Measurements from ENCODE around the gene SNX32. TPM values are rescaled to one million over a fixed set of nuclear protein-coding genes. Genes with fewer than 3 reads are reported as not detected.

SNX32 gene
- total RNA-seq, 3 donors from 2014 or later, result 0.15 to 2.3 (median 0.48) TPM

DNA sequence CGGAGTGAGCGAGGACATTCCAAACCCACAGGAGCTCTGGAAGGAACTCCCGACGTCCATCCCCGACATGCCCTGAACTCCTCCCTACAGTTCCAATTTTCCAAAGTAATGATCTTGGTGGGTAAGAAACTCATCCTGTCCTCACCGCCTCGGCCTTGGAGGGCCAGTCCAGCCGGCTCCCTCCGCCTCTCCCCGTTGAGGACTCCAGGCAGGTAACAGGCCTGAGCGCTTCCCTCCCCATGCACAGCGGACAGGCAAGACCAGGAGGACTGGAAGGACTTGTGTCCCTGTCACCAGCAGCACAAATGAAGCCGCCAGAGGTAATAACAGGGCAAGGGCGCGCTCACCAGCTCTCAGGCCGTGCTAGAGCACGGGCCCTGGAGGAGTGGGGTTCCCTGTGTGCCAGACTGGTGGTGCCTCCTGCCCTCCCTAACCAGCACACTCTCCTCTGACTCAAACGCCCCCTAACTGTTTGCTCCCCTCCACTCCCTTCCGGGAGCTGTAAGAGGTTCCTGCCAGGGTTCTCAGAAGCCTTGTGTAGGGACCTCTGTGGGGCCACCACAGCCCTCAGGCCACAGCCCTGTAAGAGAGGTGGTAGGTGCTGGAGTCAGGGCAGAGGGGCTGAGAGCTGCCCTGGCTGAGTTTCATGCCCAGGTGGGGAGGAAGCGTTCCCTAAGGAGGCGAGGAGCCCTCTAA is 29.8 kb upstream of the SNX32 start:
- no peak overlapping the region for H3K27ac ChIP-seq
- no peaks in the 10 kb centered on the region for H3K9me3 ChIP-seq
- no peak for TF ChIP-seq POLR2AphosphoS5 (IDR thresholded peaks at IDR 0.05)
- TF ChIP-seq POLR2A (IDR thresholded peaks at IDR 0.05), result no peak
- TF ChIP-seq, protein P1, sequence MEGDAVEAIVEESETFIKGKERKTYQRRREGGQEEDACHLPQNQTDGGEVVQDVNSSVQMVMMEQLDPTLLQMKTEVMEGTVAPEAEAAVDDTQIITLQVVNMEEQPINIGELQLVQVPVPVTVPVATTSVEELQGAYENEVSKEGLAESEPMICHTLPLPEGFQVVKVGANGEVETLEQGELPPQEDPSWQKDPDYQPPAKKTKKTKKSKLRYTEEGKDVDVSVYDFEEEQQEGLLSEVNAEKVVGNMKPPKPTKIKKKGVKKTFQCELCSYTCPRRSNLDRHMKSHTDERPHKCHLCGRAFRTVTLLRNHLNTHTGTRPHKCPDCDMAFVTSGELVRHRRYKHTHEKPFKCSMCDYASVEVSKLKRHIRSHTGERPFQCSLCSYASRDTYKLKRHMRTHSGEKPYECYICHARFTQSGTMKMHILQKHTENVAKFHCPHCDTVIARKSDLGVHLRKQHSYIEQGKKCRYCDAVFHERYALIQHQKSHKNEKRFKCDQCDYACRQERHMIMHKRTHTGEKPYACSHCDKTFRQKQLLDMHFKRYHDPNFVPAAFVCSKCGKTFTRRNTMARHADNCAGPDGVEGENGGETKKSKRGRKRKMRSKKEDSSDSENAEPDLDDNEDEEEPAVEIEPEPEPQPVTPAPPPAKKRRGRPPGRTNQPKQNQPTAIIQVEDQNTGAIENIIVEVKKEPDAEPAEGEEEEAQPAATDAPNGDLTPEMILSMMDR (IDR thresholded peaks at IDR 0.05), result no peak
- DNase-seq (ENCODE audit: low spot score in 2 of 2), result no peak
- no peaks in the 10 kb centered on the region for H3K36me3 ChIP-seq
- H3K4me1 ChIP-seq, result no peaks in the 10 kb centered on the region
- intact Hi-C loops (cut with DNase I; ENCODE audit: low total_unique reads), result no loop called here
- H3K27me3 ChIP-seq, result peaks cover 0 to 30% of the 10 kb centered on the region in 2 donors
- no peak overlapping the region for H3K4me3 ChIP-seq

DNA sequence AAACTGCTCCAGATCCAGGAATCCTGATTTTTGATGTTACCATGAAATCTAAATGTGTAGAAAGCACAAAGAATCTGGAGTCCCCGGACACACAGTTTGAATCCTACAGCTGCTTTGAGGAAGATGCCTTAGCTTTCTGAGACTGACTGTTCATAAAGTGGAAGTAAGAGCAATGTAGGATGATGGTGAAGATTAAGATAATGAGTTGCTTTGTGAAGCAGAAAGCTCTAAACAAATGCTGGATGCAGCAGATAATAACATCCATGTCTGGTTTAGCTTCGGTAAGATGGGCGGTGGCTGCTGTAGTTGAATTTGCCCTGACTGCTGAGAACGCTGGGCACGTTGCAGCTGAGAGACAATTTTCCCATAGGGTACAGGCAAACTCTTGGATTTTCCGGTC is 26.8 kb upstream of the SNX32 start:
- DNase-seq (ENCODE audit: low spot score in 2 of 2), result no peak
- TF ChIP-seq, protein P1 (IDR thresholded peaks at IDR 0.05), result no peak
- no peak for TF ChIP-seq POLR2A (IDR thresholded peaks at IDR 0.05)
- no peak for TF ChIP-seq POLR2AphosphoS5 (IDR thresholded peaks at IDR 0.05)
- intact Hi-C loops (cut with DNase I; ENCODE audit: low total_unique reads), result no loop called here
- Histone ChIP-seq H3K4me1 (no peaks in the 10 kb centered on the region), H3K9me3 (no peaks in the 10 kb centered on the region), H3K36me3 (no peaks in the 10 kb centered on the region), H3K4me3 (no peak overlapping the region), H3K27me3 (peaks cover 0 to 25% of the 10 kb centered on the region in 2 donors), H3K27ac (no peak overlapping the region)

DNA sequence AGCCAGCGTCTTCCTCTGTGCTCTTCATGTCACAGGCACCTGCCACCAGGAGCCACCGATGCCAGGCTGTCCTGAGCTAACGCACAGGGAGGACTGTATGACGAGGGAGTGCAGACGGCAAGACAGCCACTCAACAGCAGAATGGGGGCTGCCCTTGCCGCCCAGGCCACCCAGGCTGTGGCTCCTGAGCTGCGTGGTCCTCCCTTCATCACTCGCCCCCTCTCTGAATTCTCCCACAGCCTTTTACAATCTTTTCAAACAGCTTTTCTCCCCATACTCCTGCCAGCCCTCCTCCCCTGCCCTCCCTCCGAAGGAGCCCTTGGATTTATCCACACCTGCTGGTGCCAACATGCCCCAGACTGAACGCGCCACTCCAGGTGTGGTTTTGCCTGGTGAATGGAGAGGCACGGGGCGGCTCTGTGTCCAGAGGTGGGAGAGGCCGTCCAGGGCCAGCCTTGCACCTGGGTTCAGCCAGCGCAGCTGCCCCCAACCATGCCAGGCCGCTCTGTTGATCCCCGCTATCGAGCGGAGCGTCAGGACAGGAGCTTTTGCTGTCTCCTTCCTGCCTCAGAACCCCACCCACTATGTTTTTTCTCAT is 24.9 kb upstream of the SNX32 start:
- DNase-seq (ENCODE audit: low spot score in 2 of 2), result no peak
- Histone ChIP-seq H3K4me3 (no peak overlapping the region), H3K9me3 (no peaks in the 10 kb centered on the region), H3K4me1 (peaks cover 0 to under 1% of the 10 kb centered on the region in 2 donors), H3K36me3 (no peaks in the 10 kb centered on the region), H3K27me3 (peaks cover 0 to 7% of the 10 kb centered on the region in 2 donors), H3K27ac (no peak overlapping the region)
- intact Hi-C loops (cut with DNase I; ENCODE audit: low total_unique reads), result no loop called here
- no peak for TF ChIP-seq POLR2A (IDR thresholded peaks at IDR 0.05)
- TF ChIP-seq, protein P1 (IDR thresholded peaks at IDR 0.05), result no peak
- no peak for TF ChIP-seq POLR2AphosphoS5 (IDR thresholded peaks at IDR 0.05)

DNA sequence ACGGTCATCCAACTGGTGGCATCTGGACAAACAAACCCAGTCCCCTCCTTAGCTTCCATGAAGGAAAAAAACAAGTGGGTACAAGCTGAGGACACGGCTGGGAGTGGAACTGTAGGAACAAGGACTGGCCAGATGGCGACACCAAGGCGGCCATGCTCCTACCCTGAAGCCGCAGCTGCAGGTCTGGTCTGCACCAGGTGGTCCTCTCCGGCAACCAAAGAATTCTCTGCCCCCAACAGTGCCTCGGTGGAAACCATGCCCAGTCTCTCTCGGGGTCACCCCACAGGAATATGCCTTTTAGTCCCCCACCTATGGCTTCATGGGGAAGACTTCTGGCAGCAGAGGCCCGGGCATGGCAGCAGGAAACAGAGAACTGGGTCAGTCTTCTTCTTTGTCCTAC is 24.3 kb upstream of the SNX32 start:
- DNase-seq (ENCODE audit: low spot score in 2 of 2), result no peak
- intact Hi-C loops (cut with DNase I; ENCODE audit: low total_unique reads), result no loop called here
- Histone ChIP-seq H3K9me3 (no peaks in the 10 kb centered on the region), H3K4me1 (peaks cover 0 to 7% of the 10 kb centered on the region in 2 donors), H3K27ac (no peak overlapping the region), H3K4me3 (no peak overlapping the region), H3K36me3 (no peaks in the 10 kb centered on the region), H3K27me3 (peaks cover 0 to 2% of the 10 kb centered on the region in 2 donors)
- TF ChIP-seq POLR2A (IDR thresholded peaks at IDR 0.05) (no peak), POLR2AphosphoS5 (IDR thresholded peaks at IDR 0.05) (no peak)
- TF ChIP-seq, protein P1 (IDR thresholded peaks at IDR 0.05), result no peak
